HG02798 (cell line): Measurements from ENCODE around the gene TMEM39B.
"Not testable (repeated sequence)": the region's sequence is repeated elsewhere in the genome, so short reads cannot be mapped to it uniquely, and the experiment has no call there.

Source experiments
- ATAC-seq: cut with Tn5 transposase; IDR thresholded peaks from one replicate; pipeline ENCODE4 v1.9.1; 2021; ENCODE audit warnings: mild to moderate bottlenecking; ENCODE audit not compliant: unreplicated experiment, poor library complexity

TMEM39B gene

GRCh38 chr1:32072622-32073298 lies at the start of gene TMEM39B:
TSS of gene TMEM39B (plus strand) at chr1:32072939. CDS start at chr1:32073048, 109 bp downstream.
- peak; percentile 90 for ATAC-seq

DNA sequence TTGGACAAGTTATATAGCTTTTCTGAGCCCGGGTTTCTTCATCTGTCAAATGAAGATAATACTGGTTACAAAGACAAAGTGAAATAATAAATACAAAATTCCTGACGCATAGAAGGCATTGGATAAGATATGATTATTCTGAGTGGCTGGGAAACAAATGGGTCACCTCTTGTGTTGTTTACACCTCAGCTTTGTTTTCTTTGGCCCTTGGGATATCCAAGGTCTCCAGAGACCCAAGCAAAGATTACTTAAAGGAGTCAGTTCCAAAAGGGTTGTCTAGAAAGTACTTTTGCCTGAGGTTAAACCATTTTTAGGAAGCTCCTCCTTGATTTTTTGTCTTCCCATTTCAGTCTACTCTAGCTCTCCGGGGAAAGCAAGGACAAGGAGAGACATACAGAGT lies 49.4 kb upstream of the TMEM39B start:
- no peak for ATAC-seq

GRCh38 chr1:32025515-32025914 lies 47.2 kb upstream of the TMEM39B start:
- no peak for ATAC-seq

GRCh38 chr1:32028746-32029145 lies 44.0 kb upstream of the TMEM39B start:
- ATAC-seq: no peak

DNA sequence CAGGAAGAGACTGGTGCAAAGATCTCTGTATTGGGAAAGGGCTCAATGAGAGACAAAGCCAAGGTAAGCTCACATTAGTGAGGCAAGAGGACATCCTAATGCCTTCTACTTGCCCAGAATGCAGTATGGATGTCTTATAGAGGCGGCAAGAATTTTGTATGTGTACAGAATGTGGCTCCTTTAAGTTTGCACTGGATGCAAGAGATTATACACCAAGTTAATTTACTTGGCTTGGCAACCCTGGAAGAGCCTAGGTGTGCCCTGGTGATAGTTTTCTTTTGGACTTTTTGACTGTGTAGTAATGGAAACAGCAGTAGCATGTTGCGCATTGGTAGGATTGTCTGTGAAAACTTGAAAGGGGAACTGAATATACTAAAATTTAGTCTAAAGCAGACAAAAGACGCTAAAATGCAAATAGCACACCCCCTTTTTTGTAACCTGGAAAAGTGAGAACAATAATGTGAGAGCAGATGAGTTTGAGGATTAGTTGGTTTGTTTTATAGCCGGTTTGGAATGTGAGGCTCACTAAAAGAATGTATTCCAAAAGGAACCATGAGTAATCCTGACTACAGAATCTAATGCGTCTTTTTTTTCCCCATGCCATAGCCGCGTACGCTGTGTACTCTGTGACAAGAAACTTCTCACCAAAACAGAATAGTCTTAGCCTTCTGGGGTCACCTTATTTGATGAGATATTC lies 41.0 kb upstream of the TMEM39B start:
- ATAC-seq: no peak

DNA sequence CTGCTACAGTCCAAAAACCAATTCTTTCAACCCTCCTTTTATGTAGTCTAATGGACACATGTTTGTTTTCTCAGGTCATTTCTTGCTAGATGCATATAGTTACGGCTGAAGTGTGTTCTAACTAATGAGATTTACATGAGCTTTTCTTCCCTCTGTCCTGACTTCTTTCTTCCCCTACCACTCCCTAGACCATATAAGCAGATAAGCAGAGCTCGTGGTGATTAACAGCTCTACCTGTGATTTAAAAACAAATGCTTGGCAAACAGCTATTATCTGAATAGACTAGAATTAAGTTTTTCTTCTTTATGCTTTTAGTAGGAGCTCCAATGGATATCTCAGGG lies 40.5 kb upstream of the TMEM39B start:
- ATAC-seq: no peak

DNA sequence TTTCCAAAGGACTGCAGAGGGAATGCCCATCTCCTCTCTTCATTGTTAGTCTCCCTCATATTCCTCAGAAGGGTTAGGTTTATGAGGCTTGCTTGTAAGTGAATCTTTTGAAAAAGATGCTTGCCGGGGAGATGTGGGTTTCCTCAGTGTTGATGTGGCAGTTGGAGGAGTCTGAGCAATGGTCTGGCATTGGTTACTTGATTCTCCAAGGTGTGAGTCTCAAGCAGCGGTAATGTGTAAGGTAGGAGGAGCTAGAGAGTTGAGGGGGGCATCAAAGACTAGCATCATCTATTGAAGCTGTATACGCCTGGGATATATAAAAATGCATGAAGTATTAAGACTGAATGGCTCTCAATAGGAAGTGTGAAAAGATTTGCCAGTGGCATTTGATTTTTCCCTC lies 37.6 kb upstream of the TMEM39B start:
- ATAC-seq: no peak

GRCh38 chr1:32040711-32041110 lies 32.0 kb upstream of the TMEM39B start:
- no peak for ATAC-seq

- no peak for ATAC-seq
Measured at GRCh38 chr1:32042330-32042729, 30.4 kb upstream of the TMEM39B start.

DNA sequence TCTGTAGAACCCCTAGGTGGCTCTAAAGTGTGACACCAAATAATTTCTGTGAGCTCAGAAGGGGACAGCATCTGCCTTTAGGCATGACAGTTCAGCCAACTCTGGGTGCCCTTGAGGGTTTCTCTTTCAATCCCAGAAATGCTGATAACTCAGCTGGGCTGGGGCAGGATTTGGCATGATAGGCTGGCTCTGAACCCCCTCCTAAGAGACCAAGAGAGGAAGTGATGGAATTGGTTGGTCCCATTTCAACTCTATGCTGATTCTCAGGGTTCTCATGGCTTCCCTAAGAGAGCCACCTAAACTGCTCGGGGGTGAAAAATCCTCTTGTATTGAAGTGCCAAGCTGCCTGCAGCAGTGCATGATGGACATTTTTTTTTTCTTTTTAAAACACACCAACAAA lies 28.5 kb upstream of the TMEM39B start:
- no peak for ATAC-seq

- ATAC-seq: no peak
Measured at GRCh38 chr1:32045772-32046171, 27.0 kb upstream of the TMEM39B start.

DNA sequence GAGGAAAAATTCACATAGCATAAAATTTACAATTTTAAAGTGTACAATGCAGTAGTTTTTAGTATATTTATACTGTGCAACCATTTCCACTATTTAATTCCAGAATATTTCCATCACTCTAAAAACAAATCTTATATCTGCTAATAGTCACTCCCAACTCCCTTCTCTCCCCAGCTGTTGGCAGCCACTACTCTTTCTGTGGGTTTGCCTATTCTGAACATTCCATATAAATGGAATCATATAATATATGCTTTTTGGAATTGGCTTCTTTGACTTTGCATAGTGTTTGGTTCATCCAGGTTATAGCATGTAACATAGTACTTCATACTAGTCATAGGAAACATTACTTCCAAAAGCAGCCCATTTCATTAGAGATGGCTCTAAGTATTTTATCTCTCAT lies 25.0 kb upstream of the TMEM39B start:
- no peak for ATAC-seq

DNA sequence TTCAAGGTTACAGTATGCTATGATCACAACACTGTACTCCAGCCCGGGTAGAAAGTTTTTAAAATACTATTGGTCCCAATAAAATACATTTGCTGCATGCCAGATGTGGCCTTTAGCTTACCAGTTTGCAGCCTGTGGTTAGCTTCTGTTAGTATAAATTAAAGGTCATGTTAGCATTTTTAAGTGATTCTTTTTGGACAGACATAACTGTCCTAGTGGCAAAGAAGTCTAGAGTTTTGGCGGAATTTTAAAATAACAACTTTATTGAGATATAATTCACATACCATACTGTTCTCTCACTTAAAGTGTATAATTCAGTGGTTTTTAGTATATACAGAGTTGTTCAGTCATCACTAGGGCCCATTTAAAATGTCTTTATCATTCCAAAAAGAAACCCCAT lies 24.3 kb upstream of the TMEM39B start:
- ATAC-seq: no peak

DNA sequence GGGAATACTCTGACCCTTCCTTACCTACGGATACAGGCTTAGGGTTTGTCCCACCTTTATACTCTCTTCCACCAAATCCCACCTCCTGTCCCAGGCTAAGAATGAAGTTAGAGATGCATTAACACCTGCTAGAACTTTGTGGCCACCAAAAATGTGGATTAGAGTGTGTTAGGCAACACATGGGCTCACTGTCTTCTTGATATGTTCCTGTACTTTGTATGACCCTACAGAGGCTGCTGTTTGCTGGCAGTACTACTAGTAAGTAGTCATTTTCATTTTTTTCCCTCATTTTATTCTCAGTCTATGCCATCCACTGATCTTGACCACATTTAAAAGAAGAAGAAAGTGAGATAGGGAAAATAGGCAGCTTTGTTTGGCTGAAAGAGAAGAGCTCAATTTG lies 21.0 kb upstream of the TMEM39B start:
- ATAC-seq: no peak

GRCh38 chr1:32052887-32053286 lies 19.9 kb upstream of the TMEM39B start:
- ATAC-seq: no peak

DNA sequence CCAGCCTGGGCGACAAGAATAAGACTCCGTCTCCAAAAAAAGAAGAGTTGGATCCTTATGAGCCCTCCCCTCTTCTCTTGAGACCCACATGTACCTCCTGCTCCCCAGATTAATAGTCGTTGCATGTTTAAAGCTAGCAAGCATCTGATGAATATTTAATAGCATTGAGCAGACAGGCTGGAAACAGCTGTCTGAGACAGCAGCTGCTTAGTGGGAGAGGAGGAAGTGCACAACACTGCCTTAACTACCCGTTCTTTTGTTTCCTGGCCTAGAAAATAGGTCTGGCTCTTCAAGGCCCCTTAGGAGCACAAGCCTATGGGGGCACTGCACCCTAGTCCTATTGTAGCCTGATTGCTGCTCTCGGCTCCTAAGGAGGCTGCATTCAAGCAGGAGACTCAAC lies 17.3 kb upstream of the TMEM39B start:
- ATAC-seq: no peak

- no peak for ATAC-seq
Measured at GRCh38 chr1:32056598-32056997, 16.1 kb upstream of the TMEM39B start.

DNA sequence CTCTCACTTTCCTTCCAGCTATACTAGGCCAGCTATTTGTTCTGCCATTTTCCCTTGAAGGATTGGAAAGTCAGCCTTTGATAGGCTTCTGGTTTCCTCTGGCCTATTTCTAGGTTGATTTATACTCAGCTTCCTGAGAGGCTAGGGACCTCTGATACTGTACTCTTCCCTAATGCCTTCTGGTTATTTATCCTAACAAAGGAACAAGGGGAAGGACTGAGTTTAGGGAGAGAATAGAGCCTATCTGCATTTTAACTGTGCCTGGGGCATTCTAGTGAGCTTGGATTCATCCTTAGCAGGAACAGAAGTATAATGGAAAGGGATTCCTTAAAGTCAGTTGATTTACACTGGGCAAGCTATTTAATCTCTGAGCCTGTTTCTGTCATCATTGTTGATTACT lies 11.8 kb upstream of the TMEM39B start:
- no peak for ATAC-seq

- no peak for ATAC-seq
Measured at GRCh38 chr1:32062867-32063230, 9.9 kb upstream of the TMEM39B start.

- ATAC-seq: no peak
Measured at GRCh38 chr1:32063261-32063681, 9.5 kb upstream of the TMEM39B start.

- ATAC-seq: not testable (repeated sequence)
Measured at GRCh38 chr1:32065613-32066488, 6.9 kb upstream of the TMEM39B start.
